Hepatocyte (in vitro differentiated cells): ENCODE results near the gene TMEM129.

Experiments
- EZH2phosphoT487 ChIP-seq: fragments of 200-600 bp; sonication (generic); IDR thresholded peaks from one replicate; pipeline ENCODE4 v1.6.1; 2018; ENCODE audit warnings: antibody characterized with exemption, mild to moderate bottlenecking, low read depth, moderate library complexity; ENCODE audit not compliant: unreplicated experiment, severe bottlenecking
- TF ChIP-seq, protein P1 (sequence below): fragments of 200-600 bp; sonication (generic); IDR thresholded peaks from 2 replicates; pipeline ENCODE4 v1.5.1; 2016; ENCODE audit warnings: antibody characterized with exemption, mild to moderate bottlenecking; ENCODE audit not compliant: poor library complexity

GRCh38 chr4:1721003-1721665 is at the start of gene TMEM129, which contains the start of gene TACC3:
- no peak for TF ChIP-seq EZH2phosphoT487
- TF ChIP-seq, protein P1, sequence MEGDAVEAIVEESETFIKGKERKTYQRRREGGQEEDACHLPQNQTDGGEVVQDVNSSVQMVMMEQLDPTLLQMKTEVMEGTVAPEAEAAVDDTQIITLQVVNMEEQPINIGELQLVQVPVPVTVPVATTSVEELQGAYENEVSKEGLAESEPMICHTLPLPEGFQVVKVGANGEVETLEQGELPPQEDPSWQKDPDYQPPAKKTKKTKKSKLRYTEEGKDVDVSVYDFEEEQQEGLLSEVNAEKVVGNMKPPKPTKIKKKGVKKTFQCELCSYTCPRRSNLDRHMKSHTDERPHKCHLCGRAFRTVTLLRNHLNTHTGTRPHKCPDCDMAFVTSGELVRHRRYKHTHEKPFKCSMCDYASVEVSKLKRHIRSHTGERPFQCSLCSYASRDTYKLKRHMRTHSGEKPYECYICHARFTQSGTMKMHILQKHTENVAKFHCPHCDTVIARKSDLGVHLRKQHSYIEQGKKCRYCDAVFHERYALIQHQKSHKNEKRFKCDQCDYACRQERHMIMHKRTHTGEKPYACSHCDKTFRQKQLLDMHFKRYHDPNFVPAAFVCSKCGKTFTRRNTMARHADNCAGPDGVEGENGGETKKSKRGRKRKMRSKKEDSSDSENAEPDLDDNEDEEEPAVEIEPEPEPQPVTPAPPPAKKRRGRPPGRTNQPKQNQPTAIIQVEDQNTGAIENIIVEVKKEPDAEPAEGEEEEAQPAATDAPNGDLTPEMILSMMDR, result no peak
